T follicular helper cell (primary cell): ENCODE results near the gene SYNM.
"Not testable (repeated sequence)": the region's sequence is repeated elsewhere in the genome, so short reads cannot be mapped to it uniquely, and the experiment has no call there.

ENCODE experiments used
- DNase-seq: peaks from one replicate; pipeline ENCODE4 v3.0.0-alpha.2; 2020; ENCODE audit warnings: low read depth

Gene SYNM

DNA sequence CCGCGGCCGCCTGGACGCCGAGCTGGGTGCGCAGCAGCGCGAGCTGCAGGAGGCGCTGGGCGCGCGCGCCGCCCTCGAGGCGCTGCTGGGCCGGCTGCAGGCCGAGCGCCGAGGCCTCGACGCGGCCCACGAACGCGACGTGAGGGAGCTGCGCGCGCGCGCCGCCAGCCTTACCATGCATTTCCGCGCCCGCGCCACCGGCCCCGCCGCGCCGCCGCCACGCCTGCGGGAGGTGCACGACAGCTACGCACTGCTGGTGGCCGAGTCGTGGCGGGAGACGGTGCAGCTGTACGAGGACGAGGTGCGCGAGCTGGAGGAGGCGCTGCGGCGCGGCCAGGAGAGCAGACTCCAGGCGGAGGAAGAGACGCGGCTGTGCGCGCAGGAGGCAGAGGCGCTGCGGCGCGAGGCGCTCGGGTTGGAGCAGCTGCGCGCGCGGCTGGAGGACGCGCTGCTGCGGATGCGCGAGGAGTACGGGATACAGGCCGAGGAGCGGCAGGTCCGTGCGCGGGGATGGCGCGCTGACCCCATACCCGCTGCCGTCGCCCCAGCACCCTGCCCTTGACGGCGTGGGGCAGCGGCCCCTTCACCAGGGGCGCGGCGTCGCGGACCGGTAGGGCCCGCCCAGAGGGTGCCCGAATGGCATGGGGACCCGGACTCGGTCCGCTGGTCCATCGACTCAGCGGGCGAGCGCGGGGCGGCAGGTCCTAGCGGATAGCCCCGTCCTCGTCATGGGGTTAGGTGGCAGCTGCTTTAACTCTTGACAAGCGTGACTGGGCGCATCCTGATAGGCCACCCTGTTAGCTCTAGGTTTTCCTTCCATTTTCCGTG, 848 bp downstream of the SYNM start:
- peak; percentile 9 for DNase-seq

DNA sequence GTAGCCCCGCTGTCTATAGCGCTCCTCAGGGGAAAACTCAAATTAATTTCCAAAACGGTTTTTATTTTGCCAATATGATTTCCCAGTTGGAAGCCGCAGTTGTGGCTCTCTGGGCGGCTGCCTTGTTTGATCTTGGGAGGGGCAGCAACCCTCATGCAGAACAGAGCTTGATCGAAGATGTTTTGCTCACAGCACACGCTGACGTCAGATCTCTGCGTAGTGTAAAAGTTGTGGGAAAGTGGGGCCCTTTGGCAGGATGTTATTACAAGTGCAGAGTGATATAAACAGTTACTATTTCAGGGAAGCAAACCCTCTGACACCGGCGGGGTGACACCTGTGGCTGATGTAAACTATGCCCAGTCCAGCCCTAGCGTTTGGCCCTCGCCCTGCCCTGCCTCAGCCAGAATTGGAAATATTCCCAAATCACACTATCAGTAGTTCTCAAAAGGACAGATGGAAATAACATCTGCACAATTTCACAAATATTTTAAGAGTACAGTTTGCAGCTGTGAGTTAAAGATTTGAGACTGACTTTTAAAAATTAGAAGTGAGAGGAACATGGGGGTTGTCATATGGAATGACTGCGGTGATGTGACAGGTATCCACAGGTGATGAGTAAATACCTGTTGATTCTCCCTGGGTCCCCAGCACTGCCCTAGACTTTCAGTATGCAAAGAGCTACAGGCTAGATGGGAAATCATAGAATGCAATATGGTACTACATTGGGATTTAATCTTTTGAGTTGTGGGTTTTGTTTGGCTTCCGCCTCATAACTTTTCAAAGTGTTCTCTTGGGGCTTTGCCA, 1.7 kb downstream of the SYNM start:
- peak; percentile 11 for DNase-seq

DNA sequence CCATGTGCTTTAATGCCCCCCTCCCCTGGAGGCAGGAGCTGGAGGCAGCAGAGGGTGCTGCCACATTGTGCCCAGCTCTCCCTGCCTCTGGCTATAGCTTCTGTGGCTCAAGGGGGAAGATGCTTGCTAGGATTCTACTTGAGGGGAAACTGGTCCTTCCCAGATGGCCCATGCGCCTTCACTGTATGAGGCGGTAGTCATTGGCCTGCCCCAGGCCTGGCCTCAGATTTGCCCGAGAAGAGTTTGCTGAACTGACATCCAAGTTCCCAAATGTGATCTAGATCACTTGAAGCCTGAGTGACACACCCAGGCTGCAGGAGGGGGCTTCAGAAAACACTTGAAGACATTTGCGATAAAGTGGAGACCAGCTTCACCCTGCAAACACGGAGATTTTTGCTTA, 4.1 kb downstream of the SYNM start:
- no peak for DNase-seq

DNA sequence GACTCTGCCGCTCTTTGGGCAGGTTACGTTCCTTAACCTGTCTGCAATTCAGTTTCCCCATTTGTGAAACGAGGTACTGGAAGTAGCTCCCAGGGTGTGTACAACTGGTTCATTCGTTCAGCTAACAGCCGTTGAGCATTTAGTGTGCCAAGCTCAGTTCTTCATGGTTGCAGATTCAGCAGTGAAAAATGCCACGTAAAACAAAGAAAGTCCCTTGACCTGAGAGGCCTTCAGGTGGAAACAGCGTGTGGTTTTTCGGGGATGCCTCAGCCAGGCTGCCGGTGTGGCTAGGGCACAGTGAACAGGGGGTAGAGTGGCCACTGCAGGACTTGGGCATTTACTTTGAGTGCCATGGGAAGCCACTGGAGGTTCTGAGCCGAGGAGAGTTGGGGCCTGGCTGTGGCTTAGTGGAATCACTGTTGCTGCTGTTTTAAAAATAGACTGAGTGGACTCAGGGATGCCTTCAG, 4.7 kb downstream of the SYNM start:
- DNase-seq = no peak

DNA sequence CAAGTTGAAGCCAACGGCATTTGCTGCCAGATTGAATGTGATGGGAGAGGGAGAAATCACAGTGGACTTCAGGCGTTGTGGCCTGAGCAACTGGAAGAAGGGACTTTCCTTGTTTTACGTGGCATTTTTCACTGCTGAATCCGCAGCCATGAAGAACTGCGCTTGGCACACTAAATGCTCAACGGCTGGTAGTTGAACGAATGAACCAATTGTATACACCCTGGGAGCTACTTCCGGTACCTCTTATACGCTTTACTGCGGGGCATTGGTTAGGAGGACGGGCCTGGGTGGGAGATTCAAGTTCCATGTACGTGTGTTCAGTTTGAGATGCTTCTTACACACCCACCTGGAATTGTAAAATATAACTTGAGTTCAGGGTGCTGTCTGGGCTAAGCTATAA, 5.2 kb downstream of the SYNM start:
- DNase-seq = no peak

DNA sequence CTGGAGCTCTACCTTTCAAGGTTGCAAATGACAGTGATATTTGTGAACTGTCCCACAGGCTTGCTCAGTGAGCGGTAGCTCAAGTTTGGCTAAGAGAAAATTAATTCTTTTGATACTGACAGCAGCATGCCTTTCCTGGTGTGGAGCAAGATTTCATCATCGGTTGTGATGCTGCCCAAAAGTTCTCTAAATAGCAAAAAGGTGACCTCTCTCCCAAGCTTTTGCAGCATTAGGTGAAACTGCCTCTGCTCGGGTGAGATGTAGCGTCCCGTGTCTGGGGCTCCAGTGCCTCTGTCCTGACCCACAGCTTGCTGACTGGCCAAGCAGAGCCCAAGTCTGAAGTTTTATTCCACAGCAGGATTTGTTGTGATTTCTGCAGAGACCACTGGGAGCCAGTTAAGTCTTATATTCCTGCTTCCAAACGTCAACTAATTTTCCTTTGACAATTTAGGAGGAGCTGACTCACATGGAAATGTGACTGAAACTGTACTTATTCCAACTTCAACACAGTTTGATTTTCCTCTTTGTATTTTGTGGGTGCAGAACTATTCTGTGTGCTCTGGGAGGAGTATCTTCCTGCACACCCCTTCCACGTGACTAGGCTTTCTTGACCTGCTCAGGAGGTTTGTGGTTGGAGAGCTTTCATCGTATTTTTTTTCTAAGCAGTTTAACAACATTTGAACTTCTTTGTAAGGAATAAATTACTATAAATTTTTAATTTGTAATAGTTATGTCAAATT, 5.9 kb downstream of the SYNM start:
- DNase-seq = no peak

DNA sequence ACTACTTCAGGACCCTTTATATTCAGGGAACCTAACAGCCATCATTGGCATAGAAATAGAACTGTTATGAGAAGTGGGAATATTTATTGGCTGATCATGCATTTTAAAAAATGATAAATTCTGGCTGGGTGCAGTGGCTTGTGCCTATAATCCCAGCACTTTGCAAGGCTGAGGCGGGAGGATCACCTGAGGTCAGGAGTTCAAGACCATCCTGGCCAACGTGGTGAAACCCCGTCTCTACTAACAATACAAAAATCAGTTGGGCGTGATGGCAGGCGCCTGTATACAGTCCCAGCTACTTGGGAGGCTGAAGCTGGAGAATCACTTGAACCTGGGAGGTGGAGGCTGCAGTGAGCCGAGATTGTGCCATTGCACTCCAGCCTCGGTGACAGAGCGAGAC, 6.8 kb downstream of the SYNM start:
- not testable (repeated sequence) for DNase-seq

DNA sequence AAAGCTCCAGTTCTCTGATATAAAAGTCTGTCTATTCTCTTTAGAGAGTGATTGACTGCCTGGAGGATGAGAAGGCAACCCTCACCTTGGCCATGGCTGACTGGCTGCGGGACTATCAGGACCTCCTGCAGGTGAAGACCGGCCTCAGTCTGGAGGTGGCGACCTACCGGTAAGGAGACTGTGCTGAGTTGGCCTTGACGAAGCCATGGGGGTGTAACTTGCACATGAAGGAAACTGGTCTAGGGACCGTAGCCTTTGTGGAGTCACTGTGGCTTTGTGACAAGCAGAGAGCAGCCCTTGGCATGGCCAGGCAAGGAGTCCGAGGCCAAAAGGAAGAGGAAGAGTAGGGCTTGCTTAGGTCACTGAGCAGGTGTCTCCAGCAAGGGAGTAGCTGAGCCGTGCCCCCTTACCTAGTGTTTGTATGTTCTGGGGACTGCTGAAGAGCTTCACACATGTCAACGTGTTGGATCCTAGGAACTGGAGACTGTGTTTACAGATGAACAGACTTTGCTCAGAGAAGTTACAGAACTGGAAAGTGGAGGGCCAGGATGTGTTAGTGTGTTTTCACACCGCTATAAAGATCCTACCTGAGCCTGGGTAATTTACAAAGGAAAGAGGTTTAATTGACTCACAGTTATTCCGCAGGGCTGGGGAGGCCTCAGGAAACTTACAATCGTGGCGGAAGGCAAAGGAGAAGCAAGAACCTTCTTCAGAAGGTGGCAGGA, 8.8 kb downstream of the SYNM start:
- no peak for DNase-seq

DNA sequence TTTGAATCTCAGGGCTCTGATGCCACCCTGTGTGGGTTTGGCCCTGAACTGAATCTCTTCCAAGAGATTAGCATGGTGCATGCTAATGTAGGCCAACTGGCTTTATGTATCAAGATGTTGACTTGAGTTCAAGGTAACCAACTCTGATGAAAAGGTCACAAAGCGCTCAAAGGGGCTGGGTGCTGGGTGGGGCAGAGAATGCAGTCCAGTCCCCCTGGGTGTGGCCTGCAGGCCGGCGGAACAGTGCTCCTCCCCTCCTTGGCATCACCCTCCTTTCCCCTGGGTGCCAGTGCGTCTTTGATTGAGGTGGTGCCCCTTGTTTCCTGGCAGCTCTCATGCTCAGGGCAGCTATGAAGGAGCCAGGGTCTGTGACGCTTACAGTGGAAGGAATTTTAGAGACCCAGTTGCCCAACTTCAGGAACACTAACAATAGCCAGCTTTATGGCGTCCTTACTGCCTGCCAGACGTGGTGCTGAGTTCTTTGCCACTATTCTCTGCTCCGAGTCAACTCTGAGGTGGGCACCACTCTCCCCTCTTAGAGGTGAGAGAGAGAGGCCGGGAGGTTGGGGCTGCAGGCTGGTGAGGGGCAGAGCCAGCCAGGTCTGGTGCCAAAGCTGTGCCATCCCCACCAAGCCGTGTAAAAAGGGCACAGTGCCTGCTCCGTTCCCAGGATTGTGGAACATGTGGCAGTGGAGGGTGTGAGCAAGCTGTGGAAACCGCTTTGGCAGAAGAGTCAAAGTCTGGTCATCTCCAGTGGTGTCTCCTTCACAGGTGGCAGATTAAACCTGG, 9.8 kb downstream of the SYNM start:
- DNase-seq = no peak

DNA sequence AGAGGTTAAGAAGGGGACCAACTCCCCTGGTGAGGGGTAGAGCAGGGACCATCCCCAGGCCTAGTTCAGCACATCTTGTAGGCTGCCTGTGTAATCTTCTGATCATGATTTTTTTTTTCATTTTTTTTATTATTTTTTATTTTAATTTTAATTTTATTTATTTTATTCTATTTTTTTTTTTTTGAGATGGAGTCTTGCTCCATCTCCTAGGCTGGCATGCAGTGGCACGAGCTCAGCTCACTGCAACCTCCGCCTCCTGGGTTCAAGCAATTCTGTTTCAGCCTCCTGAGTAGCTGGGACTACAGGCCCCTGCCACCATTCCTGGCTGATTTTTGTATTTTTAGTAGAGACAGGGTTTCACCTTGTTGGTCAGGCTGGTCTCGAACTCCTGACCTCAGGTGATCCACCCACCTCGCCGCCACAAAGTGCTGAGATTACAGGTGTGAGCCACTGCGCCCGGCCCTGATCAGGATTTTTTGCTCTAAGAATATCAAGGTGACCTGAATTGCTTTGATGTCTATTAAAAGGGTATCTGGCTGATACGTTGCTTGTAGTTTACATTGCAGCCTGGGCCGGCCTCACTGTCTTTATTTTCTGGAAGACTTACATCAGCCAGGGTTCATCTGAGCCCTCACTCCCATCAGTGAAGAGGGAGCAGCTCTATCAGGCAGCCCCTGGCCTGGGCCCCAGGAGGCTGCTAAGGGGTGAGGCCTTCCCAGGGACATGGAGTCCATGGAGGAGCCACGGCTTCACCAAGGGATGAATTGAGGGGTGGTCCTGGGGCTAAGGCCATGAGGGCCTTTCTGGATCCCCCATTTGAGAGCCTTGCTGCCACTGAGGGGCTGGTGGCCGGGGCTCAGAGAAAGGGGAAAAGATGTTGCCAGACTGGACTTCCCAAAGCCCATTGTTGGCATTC, 10.7 kb downstream of the SYNM start:
- no peak for DNase-seq

DNA sequence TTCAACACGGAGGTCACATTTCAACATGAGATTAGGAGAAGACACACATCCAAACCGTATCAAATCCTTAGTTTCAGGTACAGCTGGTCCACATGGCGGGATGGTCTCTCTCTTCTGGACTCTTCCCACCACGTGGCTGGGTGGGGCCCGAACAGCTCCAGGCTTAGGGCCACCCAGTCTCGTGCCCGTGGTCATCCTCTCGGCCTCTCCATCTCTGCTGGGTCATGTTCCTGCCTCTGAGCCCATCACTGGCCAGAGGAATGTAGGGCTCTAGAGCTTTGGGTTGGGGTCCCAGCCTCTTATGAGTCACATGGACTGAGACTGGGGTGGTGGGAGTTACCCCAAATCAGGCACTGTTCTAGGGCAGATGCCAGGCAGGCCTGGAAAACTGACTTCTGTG, 12.2 kb downstream of the SYNM start:
- no peak for DNase-seq

DNA sequence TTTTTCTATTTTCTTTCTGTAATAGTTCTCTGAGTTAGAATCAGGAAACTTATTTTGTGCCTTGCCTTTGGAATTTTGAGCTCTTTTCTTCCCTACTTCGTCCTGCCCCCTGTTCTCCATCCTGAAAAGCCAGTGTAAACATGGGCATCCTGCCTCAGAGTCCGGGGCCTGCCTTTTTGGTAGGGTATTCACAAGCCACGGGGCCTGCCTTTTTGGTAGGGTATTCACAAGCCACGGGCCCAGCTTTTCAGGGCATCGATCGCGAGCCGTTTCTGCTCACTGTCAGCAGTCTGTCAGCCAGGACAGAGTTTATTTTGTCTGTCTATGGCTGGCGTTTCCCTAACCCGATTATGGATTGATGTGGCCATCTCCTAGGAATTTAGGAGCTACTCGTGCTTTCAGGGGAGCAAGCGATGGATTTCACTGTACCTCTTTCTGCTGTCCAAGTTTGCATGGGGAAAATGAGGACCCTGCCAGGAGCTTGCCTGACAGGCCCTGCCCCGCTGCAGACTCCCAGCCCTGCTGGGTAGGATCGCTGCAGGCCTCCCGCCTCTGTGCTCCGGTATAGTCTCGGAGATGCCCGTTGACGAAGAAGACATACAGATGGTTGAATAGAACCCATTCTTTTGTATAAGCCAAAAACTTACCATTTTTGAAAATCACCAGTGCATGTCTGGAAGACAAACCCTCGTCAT, 12.8 kb downstream of the SYNM start:
- no peak for DNase-seq

DNA sequence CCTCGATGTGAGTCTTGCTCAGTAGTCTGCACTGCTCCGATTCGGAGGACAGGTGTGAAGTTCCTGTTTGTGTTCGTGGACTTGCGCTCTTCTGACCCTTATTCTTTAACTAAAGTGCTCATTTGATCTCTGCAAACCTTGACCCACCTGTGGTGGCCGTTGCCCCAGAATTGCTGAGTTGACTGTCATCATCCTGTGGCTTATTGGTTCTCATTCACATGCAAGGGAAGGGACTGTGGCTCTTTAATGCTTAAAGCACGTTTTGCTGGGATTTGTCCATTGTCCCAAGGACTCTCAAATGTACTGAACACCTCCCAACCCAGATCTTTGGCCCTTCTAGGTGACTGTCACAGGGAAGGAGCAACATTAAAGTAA, 13.4 kb downstream of the SYNM start:
- no peak for DNase-seq

DNA sequence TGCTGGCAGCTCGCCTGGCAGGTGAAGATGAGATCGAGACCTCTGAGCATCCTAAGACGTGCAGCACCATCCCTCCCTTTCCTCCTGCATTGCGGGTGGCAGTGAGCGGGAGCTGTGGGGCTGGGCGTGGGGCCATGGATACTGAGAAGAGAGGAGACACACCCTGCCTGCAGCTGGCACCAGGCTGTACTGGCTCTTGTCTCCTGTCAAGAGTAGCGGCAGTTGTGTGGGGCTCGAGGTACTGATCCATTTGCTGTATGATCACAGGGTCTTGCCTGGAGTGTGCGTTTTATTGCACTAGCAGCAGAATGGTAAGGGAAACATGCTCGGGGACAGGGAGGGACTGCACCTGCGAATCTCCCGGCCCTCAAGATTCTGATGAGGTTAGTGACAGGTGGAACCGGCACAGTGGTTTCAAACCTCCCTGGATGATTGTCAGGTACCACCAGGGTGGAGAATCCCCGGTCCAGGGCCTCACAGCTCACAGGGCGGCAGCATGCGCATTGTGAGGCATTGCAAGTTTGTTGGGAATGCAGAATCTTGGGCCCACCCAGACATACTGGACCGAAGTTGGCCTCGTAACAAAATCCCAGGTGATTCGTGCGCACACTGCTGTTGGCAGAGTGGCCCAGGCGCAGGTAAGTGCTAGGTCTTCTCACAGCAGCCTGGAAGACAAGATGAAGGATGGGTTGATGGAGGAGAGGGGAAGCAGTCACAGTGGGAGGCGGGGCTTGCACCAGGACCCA, 14.1 kb downstream of the SYNM start:
- DNase-seq = no peak

DNA sequence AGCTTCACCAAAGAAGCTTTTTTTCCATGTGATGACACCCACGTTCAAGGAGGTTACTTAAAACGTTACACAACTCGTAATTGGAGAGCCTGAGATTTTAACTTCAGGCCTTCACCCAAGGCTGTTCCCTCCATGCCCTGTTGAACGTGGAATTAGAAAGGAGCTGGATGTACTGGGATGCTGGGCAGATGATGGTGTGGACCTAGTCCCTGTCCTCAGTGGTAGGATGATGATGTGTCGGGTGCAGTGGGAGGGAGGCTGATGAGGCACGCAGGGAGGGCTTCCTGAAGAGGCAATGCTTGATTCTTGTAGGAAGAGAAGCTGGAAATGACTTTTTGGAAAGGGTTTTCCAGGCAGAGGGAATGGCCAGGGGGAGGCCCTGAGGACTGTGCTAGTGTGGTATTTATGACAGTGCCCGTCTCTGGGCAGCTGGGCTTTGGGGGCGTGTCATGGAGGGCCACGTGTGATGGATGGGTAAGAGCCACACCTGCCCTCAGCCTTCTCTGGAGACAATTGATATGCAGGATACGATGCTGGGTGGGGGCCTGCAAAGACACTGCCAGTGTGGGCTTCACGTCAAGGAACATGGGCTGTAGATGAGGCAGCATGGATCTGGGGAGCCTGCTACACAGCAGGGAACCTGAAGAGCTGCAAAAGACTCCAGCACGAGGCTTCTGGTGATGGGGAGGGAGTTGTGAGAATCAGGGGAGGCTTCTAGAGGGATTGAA, 15.3 kb downstream of the SYNM start:
- DNase-seq = no peak

DNA sequence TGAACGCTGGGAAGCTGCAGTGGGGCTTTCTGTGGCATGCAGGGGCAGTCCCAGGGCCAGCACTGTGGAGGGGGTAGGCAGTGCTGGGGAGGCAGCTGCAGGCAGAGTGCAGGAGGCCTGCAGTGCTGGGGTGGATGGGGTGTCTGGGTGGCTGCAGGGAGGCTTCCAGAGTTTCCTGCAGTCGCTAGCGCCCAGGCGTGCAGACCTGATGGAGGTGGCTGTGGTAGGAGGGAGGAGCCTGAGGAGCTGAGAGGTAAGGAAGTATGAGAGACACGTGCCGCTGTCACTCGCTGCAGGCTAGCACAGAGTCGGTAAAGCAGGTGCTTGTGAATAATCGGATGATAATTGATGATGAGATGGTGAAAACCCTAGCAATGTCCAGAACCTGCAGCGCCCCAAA, 16.3 kb downstream of the SYNM start:
- DNase-seq = no peak

DNA sequence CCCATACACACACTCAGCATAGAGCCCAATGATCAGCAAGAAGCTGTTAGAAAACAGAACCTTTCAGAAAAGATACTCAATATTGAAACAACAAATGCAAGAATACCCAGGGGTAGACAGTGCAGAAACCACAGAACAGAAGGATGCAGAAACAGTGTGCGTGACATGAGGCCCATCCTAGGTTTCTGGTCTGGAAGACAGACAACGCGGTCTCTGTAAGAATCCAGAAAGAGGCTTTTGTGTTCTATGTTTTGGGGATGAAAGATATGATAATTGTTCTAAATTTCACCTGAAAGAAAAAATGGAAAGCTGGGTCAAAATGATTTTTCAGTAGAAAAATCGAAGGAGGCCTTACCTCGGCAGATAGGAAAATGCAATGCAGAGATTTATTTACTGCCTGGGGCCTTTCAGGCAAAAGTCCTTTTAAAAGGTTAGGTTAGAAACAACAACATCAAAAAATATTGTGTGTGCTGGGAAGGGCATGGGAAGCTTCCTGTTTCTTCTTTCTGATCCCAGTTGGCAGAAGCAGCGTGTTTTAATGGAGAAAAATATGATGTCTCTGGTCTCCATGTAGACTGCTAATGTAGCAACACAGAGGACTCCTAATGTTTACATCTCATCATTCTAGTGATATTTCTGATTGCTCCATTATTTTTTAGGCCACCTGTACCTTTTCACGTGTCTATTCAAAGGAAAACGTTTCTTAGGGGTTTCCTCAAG, 17.0 kb downstream of the SYNM start:
- DNase-seq = no peak
